ENCODE data around the gene VPS45. TPM values are rescaled to one million over a fixed set of nuclear protein-coding genes. Genes with fewer than 3 reads are reported as not detected.

Gene VPS45
- total and polyA plus RNA-seq, 2 of the 13 experiments (the other 11 are each of a cell fraction or from before 2014, with no cell fraction given), result 15.2 to 25.2 TPM

DNA sequence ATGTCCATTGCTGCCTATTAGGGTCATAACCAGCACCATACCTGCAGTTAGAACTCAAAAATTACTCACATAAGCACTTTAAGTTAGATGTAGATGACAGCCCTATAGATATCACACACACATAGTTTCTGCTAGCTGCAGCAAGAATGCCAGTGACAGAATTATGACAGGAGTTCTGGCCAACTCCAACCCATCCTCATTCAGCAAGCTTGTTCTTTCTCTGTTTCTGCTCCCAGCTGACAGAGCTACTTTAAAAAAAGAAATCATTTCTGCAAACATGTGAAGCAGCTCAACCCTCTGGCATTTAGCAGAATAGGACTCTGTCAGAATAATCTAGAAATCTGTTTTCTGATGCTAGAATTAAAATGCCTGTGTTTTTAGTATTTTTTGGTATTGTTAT, 33.2 kb upstream of the VPS45 start (continued):
- TF ChIP-seq ASH2L (IDR thresholded peaks at IDR 0.05; ENCODE audit: insufficient read length, low read depth, low read length) (no peak), ZNF660 (CRISPR knock-in tag; IDR thresholded peaks at IDR 0.05; ENCODE audit: borderline replicate concordance, low read depth) (no peak)
- TF ChIP-seq, protein P1, sequence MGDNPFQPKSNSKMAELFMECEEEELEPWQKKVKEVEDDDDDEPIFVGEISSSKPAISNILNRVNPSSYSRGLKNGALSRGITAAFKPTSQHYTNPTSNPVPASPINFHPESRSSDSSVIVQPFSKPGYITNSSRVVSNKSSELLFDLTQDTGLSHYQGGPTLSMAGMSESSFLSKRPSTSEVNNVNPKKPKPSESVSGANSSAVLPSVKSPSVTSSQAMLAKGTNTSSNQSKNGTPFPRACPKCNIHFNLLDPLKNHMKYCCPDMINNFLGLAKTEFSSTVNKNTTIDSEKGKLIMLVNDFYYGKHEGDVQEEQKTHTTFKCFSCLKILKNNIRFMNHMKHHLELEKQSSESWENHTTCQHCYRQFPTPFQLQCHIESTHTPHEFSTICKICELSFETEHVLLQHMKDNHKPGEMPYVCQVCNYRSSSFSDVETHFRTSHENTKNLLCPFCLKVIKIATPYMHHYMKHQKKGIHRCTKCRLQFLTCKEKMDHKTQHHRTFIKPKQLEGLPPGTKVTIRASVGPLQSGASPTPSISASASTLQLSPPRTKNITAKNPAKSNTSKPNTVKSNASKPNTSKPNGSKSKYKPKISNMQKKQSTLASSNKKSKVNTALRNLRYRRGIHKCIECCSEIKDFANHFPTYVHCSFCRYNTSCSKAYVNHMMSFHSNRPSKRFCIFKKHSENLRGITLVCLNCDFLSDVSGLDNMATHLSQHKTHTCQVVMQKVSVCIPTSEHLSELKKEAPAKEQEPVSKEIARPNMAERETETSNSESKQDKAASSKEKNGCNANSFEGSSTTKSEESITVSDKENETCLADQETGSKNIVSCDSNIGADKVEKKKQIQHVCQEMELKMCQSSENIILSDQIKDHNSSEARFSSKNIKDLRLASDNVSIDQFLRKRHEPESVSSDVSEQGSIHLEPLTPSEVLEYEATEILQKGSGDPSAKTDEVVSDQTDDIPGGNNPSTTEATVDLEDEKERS (CRISPR knock-in tag; IDR thresholded peaks at IDR 0.05), result no peak

DNA sequence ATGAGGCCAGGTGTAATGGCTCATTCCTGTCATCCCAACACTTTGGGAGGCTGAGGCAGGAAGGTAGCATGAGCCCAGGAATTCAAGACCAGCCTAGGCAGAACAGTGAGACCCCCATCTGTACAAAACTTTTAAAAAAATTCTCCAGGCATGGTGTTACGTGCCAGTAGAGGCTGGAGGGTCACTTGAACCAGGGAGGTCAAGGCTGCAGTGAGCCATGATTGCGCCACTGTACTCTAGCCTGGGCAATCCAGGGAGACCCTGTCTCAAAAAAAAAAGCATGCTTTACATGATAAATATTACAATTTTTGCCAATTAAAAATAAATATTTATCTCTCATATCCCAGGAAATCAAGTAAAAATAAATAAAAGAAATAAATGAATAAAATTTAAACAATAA, 17.6 kb upstream of the VPS45 start:
- Histone ChIP-seq H3K4me2 (ENCODE audit: low read depth, low read length) (no peak overlapping the region), H3K79me2 (ENCODE audit: insufficient read depth, low read length) (no peaks in the 10 kb centered on the region), H3K9me3 (ENCODE audit: low read length) (no peaks in the 10 kb centered on the region), H3K36me3 (replicated peaks in 1 of 2; ENCODE audit: control insufficient read depth in 1 of 2, insufficient read depth in 2 of 2, low read length in 2 of 2) (no peaks in the 10 kb centered on the region), H3K4me3 (replicated peaks in 1 of 3; ENCODE audit: insufficient read depth in 1 of 3, low read depth in 2 of 3, low read length in 3 of 3) (no peak overlapping the region), H4K20me1 (ENCODE audit: insufficient read depth, low read length) (no peaks in the 10 kb centered on the region), H3K9ac (ENCODE audit: insufficient read depth, low read depth, low read length) (no peak overlapping the region), H3K27me3 (ENCODE audit: control insufficient read depth in 1 of 2, insufficient read depth in 2 of 2, low read length in 2 of 2) (no peaks in the 10 kb centered on the region), H3K4me1 (ENCODE audit: insufficient read depth, low read length) (peaks cover 16% of the 10 kb centered on the region; the same call in 1 of the 2 replicates), H3K27ac (ENCODE audit: extremely low read length, insufficient read depth, low read length) (no peak overlapping the region), H2AFZ (ENCODE audit: low read length) (no peak overlapping the region)
- FAIRE-seq, result no peak
- ChIA-PET CTCF (ENCODE audit: low intra/inter-chr PET ratio, low total read pairs) (interaction anchor here (4.4 kb wide), 1 partner anchor 87 kb away, joined by 61 read pairs; no protein-coding TSS in a partner anchor), POLR2A (interaction anchor here (1.0 to 1.1 kb wide), 2 partner anchors 162 to 163 kb away, joined by 3 to 4 read pairs; a partner anchor contains a TSS)
- ATAC-seq, result no peak
- intact Hi-C loops (cut with micrococcal nuclease; ENCODE audit: unreplicated experiment), result loop anchor here (1.0 to 2.0 kb wide), 3 partner anchors 41 to 162 kb away; no protein-coding TSS in a partner anchor
- no peak for DNase-seq (ENCODE audit: low spot score)
- no TSS peak for BruUV-seq (replicated peaks)
- WGBS (ENCODE audit: low lambda C conversion rate), result 52% methylated on average over 2 of the region's 2 CpGs
- in situ Hi-C loops (cut with HindIII; ENCODE audit: extremely low pct_ligation_motif_present, low pct_unique_long_range_greater_than_20kb), result loop anchor here (5.0 kb wide), 1 partner anchor 88 kb away; no protein-coding TSS in a partner anchor
- TF ChIP-seq HOXA3 (CRISPR knock-in tag; IDR thresholded peaks at IDR 0.05) (peak; percentile 41; the same call in 1 of the 2 replicates), ZNF629 (CRISPR knock-in tag; conservative IDR thresholded peaks at IDR 0.05) (no peak), ZSCAN21 (CRISPR knock-in tag; IDR thresholded peaks at IDR 0.05; ENCODE audit: borderline replicate concordance) (no peak), CEBPB (IDR thresholded peaks at IDR 0.05; ENCODE audit: borderline replicate concordance, low read depth, low read length) (peak; percentile 65), ZNF121 (CRISPR knock-in tag; IDR thresholded peaks at IDR 0.05) (peak; percentile 83), RARA (CRISPR knock-in tag; IDR thresholded peaks at IDR 0.05) (peak; percentile 21; the same call in 1 of the 2 replicates), CENPT (CRISPR knock-in tag; IDR thresholded peaks at IDR 0.05; ENCODE audit: low read depth) (no peak), NR2F1 (CRISPR knock-in tag; IDR thresholded peaks at IDR 0.05) (peak; percentile 69 to 76), SAP130 (CRISPR knock-in tag; IDR thresholded peaks at IDR 0.05; ENCODE audit: low read depth) (peak; percentile 12; the same call in 1 of the 2 replicates), GATAD2A (CRISPR knock-in tag; IDR thresholded peaks at IDR 0.05) (peak; percentile 26; the same call in 1 of the 2 replicates), SALL1 (CRISPR knock-in tag; IDR thresholded peaks at IDR 0.05) (peak; percentile 50; the same call in 1 of the 2 replicates), NR2F6 (IDR thresholded peaks at IDR 0.05) (peak; percentile 79), NR2F6 (CRISPR knock-in tag; IDR thresholded peaks at IDR 0.05) (peak; percentile 78), CEBPG (CRISPR knock-in tag; IDR thresholded peaks at IDR 0.05) (peak; percentile 55), ZNF362 (CRISPR knock-in tag; IDR thresholded peaks at IDR 0.05; ENCODE audit: borderline replicate concordance) (peak; percentile 34; the same call in 1 of the 2 replicates), ZNF580 (CRISPR knock-in tag; IDR thresholded peaks at IDR 0.05; ENCODE audit: borderline replicate concordance, low read depth) (no peak), NR2C2 (CRISPR knock-in tag; IDR thresholded peaks at IDR 0.05; ENCODE audit: borderline replicate concordance) (0 out of 2 replicates have a peak, but pooled peaks have one; percentile 10)

All from HepG2 (cell line).